Kidney epithelial cell (primary cell): Measurements from ENCODE around the gene SELENOI. TPM values are rescaled to one million over a fixed set of nuclear protein-coding genes. Genes with fewer than 3 reads are reported as not detected.

Experiments used
- DNase-seq: peaks from one replicate; pipeline ENCODE4 v3.0.0-alpha.2; 2010; ENCODE audit warnings: low read depth
- H3K27me3 ChIP-seq: 2 replicates; pipeline ENCODE4 v1.6.0; 2011; ENCODE audit warnings: low read length; ENCODE audit not compliant: control insufficient read depth, insufficient read depth
- H3K36me3 ChIP-seq: 2 replicates; pipeline ENCODE4 v1.5.1; 2011; ENCODE audit warnings: low read length; ENCODE audit not compliant: control insufficient read depth, insufficient read depth
- H3K4me3 ChIP-seq: 2 replicates; pipeline ENCODE4 v1.5.1; 2011; ENCODE audit warnings: low read depth, mild to moderate bottlenecking, control low read depth, low read length
- total RNA-seq: library from RNA; depleted of rRNA; stranded (reverse); fragments of >200 nt; gene quantifications from 2 replicates; pipeline ENCODE4 v1.2.3, GENCODE V29; 2015
- TF ChIP-seq, protein P1 (sequence below): IDR thresholded peaks from 2 replicates; pipeline ENCODE4 v1.5.1; 2011; ENCODE audit warnings: mild to moderate bottlenecking, moderate library complexity, low read length, control low read depth, inconsistent platforms; ENCODE audit not compliant: insufficient read depth, poor library complexity, severe bottlenecking

The SELENOI gene
- total RNA-seq, 1 donor from 2014 or later: 21.4 TPM

DNA sequence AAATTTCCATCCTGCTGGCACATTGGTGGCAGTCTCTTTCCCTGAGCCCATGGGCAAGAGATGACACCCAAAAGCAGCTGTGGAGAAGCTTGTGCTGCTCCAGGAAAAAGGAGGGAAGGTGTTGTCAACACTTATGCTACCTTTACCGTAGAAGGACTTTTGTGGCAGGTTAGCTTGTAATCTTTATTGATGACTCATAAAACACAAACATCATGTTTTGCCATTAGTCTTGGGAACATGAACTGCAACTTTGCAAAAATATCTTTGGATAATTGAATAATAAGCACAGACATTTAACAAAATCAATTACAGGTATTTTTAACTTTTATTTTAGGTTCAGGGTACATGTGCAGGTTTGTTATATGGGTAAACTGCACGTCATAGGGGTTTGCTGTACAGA, 89.2 kb downstream of the SELENOI start:
- no peaks in the 10 kb centered on the region for H3K36me3 ChIP-seq
- DNase-seq: no peak
- TF ChIP-seq, protein P1, sequence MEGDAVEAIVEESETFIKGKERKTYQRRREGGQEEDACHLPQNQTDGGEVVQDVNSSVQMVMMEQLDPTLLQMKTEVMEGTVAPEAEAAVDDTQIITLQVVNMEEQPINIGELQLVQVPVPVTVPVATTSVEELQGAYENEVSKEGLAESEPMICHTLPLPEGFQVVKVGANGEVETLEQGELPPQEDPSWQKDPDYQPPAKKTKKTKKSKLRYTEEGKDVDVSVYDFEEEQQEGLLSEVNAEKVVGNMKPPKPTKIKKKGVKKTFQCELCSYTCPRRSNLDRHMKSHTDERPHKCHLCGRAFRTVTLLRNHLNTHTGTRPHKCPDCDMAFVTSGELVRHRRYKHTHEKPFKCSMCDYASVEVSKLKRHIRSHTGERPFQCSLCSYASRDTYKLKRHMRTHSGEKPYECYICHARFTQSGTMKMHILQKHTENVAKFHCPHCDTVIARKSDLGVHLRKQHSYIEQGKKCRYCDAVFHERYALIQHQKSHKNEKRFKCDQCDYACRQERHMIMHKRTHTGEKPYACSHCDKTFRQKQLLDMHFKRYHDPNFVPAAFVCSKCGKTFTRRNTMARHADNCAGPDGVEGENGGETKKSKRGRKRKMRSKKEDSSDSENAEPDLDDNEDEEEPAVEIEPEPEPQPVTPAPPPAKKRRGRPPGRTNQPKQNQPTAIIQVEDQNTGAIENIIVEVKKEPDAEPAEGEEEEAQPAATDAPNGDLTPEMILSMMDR: no peak
- no peak overlapping the region for H3K4me3 ChIP-seq
- H3K27me3 ChIP-seq: no peaks in the 10 kb centered on the region

DNA sequence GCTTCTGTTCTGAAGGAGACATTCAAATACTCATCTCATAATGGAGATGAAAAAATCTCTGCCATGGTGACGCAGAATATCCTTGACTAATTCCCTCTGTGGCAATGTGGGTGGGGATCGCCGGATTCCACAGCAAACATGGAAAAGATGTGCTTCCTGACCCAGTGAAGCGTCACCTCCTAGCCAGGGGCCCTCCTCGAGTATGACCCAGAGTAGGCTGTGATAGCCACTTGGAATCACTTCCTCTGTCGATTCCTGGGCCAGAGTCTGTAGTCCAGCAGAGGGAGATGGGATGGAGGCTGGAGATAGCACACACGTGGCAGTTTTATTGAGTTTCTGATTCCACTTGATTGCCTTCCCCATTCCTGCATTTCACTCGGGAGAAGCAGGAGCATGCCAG, 92.6 kb downstream of the SELENOI start:
- TF ChIP-seq, protein P1: peak; percentile 31
- DNase-seq: peak; percentile 29
- Histone ChIP-seq H3K4me3 (no peak overlapping the region), H3K27me3 (no peaks in the 10 kb centered on the region), H3K36me3 (no peaks in the 10 kb centered on the region)

DNA sequence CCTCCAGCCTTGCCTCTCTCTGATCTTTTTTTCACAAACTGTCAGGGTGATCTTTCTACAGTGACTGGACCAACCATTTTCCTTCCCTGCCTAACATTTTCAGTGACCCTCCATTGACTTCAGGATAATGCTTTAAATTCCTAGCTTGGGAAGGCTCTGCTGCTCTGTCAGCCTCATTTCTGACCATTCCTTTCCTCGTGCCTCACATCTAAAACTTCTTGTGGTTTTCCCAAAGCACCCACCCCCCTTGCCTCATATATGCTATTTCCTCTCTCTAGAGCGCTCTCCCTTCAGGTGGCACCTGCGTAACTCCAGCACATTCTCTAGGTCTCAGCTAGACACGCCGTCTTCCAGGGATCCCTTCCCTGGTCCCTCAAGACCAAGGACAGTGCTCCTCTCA, 93.0 kb downstream of the SELENOI start:
- TF ChIP-seq, protein P1: no peak
- Histone ChIP-seq H3K27me3 (no peaks in the 10 kb centered on the region), H3K36me3 (no peaks in the 10 kb centered on the region), H3K4me3 (no peak overlapping the region)
- no peak for DNase-seq

DNA sequence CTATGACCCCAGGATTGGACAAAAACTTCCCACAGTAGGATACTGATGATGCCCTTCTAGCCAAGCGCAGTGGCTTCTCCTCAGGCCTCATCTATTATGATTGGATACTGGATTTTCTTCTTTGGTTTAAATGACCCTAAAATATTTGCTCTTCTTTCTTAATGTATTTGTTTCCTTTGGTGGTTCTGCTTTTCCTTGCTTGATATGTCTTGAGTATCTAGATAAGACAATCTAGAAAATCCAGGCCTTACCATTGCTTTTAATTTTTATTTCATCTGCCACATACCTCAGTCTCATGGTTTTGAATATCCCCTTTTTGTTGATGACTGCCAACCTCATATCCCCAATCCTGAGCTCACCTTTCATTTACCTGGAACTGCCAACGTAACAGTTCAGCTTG, 96.4 kb downstream of the SELENOI start:
- Histone ChIP-seq H3K27me3 (no peaks in the 10 kb centered on the region), H3K36me3 (no peaks in the 10 kb centered on the region), H3K4me3 (no peak overlapping the region)
- TF ChIP-seq, protein P1: no peak
- no peak for DNase-seq

DNA sequence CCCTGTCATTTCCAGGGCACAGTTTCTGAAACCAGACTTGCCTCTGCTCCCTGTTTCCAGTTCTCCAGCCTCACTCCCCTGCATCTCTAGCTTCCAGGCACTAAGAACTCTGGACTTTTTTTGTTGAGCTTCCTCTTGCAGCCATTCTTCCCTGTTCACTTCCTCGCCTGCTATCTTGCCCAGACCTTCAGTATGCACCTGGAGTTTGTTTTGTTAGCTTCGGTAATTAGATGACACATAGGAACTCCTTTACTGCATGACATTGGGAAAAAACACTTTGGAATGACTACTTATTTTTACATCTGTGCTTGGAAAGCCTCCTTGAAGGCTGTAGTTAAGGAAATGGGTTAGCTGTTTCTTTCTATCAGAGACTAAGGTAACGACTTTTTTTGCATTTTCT, 96.8 kb downstream of the SELENOI start:
- Histone ChIP-seq H3K36me3 (no peaks in the 10 kb centered on the region), H3K4me3 (no peak overlapping the region), H3K27me3 (no peaks in the 10 kb centered on the region)
- TF ChIP-seq, protein P1: no peak
- DNase-seq: peak; percentile 19

DNA sequence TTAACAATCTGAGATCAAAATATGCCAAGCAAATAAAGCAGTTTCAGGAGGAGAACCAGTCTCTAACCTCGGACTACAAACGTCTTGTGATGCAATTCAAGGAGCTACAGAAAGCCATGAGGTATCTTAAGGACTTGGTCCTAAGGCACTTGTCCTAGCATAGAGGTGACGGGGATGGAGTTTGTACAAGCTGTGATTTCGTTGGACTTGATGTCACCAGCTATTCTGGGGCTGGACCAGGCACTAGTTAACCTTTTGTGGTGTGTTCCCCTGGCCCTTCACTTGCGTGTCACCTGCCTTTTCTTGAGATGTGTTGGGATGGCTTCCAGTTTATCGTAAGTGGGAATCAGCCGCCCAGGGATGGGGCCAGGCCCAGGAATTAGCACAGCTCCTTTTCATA, 98.3 kb downstream of the SELENOI start:
- Histone ChIP-seq H3K36me3 (no peaks in the 10 kb centered on the region), H3K4me3 (no peak overlapping the region), H3K27me3 (no peaks in the 10 kb centered on the region)
- TF ChIP-seq, protein P1: no peak
- DNase-seq: no peak
